ENCODE measurements around the gene SLC35B1. TPM values are rescaled to one million over a fixed set of nuclear protein-coding genes. Genes with fewer than 3 reads are reported as not detected.

SLC35B1 gene, protein sequence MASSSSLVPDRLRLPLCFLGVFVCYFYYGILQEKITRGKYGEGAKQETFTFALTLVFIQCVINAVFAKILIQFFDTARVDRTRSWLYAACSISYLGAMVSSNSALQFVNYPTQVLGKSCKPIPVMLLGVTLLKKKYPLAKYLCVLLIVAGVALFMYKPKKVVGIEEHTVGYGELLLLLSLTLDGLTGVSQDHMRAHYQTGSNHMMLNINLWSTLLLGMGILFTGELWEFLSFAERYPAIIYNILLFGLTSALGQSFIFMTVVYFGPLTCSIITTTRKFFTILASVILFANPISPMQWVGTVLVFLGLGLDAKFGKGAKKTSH
- 71.7 and 76.9 TPM in 2 replicates for total RNA-seq

DNA sequence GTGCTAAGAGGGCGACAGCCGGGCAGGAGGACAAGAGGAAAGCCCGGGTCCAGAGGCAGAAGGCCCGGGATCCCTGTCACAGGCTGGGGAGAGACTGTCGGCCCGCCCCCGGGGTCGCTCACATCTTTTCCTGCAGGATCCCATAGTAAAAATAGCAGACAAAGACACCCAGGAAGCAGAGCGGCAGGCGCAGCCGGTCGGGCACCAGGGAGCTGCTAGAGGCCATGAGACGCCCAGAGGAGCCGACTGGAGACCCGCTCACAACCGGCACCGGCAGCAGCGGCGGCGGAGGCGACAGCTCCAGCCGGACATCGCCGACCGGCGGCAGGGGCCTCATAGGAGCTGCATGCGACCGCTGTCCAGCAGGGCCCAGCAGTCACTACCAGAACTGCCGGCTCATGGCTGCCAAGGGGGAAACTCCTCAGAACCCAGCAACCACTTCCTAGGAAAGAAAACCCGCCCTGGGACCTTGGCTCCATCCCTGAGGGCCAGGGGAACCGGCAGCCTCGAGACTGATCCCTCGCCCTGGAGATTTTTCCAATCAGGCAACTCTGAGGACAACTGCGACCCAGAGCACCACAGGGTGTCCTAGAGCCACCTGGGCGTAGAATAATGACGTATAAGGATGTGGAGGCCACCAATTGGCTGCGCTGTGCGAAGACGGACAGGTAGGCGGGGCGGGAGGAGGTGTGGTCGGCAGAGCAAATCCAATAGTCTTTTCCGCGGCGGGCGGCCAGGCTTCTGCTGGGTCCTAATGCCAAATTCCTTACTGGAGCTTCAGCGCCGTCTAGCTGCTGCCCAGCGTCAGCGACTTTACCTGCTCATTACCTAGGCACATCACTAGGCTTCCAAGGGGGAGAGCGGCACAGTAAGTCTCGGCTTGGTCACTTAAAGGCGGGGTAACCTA is at the start of gene SLC35B1:
TSS of gene SLC35B1 (minus strand) at position 357 of the 907 bp plus-strand sequence. CDS start at position 226, 131 bp downstream.

DNA sequence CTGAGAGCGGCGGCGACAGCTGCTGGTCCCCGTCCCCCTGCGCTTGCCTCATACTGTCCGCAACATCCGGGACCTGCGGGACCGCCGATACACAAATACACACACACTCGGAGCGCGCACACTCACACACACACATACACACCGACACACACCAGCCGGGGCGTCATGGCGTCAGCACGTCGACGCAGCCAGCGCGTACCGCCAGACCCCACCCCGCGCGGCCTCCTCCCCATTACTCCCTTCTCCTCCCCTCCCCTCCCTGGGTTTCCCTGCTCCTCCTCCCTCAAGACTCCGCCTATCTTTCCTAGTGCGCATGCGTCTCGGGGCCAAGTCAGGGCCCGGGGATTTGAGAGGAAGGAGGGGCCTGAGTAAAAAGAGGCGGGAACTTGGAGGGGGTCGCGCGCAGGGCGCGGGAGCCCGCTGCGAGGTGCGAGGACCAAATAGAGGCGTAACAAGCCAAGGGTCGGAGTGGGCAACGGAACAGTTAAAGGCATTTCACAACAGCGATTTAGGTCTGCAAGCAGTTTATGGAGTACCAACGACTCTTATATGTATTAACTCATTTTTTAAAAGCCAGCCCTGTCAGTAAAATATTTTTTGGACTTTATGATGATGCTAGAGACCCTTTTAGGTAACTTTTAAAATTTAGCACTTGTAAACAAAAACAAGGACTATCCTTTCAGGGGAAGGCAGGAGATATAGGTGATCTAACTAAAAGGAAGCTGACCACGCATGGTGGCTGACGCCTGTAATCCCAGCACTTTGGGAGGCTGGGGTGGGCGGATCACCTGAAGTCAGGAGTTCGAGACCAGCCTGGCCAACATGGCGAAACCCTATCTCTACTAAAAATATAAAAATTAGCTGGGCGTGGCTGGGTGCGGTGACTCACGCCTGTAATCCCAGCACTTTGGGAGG is 29.6 kb downstream of the SLC35B1 start, which contains the start of gene SPOP:
TSS of gene SPOP (minus strand) at position 165 of the 915 bp plus-strand sequence. CDS start 55,287 bp downstream, outside the sequence.

Other genes with a start within 250 kb of the SLC35B1 start
- gene NGFR, start 212.7 kb downstream of the SLC35B1 start, total RNA-seq, result 24.0 and 64.8 TPM in 2 replicates
- gene NXPH3, start 132.1 kb downstream of the SLC35B1 start, total RNA-seq, result 0.08 and 0.38 TPM in 2 replicates
- gene SPOP, start 29.9 kb downstream of the SLC35B1 start, total RNA-seq, result 20.9 and 29.1 TPM in 2 replicates
- gene FAM117A, start 56.2 kb upstream of the SLC35B1 start, total RNA-seq, result 10.3 and 12.2 TPM in 2 replicates
- gene KAT7, start 80.7 kb upstream of the SLC35B1 start, total RNA-seq, result 17.1 and 20.7 TPM in 2 replicates
- not detected in 2 replicates for gene TAC4, start 140.1 kb upstream of the SLC35B1 start, total RNA-seq